Common myeloid progenitor, CD34-positive (primary cell): Measurements from ENCODE around the gene ODF4.
A peak's percentile ranks its signal among the peaks of the same experiment; 100 is the strongest.

Experiments used
- CTCF ChIA-PET: fragments of 350-600 bp; sonication (Branson Sonifier 250); formaldehyde crosslinking; loops from one replicate; lab custom pipeline; 2021; ENCODE audit warnings: antibody characterized with exemption; lab: Charles Lee
- POLR2A ChIA-PET: fragments of 350-600 bp; sonication (Branson Sonifier 250); formaldehyde crosslinking; loops from one replicate; lab custom pipeline; 2021; ENCODE audit warnings: antibody characterized with exemption; lab: Charles Lee
- DNase-seq, 3 donors: peaks; one replicate each; pipeline versions ENCODE4 v3.0.0 to v3.0.0-alpha.2; 2013
- H3K27ac ChIP-seq, 2 experiments: 1 replicate in 1 of 2; 2 replicates in 1 of 2; pipeline ENCODE4 v1.7.0; 2013; ENCODE audit warnings: inconsistent platforms in 2 of 2, low read length in 2 of 2, mild to moderate bottlenecking in 2 of 2, low read depth in 1 of 2, moderate library complexity in 1 of 2; ENCODE audit not compliant: severe bottlenecking in 2 of 2, insufficient read depth in 1 of 2, poor library complexity in 1 of 2
- H3K27me3 ChIP-seq, 5 experiments: replicated peaks in 2 of 5; 1 replicate in 3 of 5; 2 replicates in 2 of 5; pipeline versions ENCODE4 v1.6.1 to v1.7.0; 2013; ENCODE audit warnings: low read length in 4 of 5, mild to moderate bottlenecking in 2 of 5, moderate library complexity in 2 of 5, inconsistent platforms in 1 of 5; ENCODE audit not compliant: insufficient read depth in 5 of 5, control insufficient read depth in 4 of 5
- H3K36me3 ChIP-seq, 4 experiments: 1 replicate in 2 of 4; 2 replicates in 2 of 4; pipeline versions ENCODE4 v1.6.1 to v1.7.0; 2013; ENCODE audit warnings: low read length in 3 of 4, control low read depth in 1 of 4, mild to moderate bottlenecking in 1 of 4; ENCODE audit not compliant: control insufficient read depth in 4 of 4, insufficient read depth in 4 of 4
- H3K4me1 ChIP-seq, 4 experiments: 1 replicate in 3 of 4; 2 replicates in 1 of 4; pipeline versions ENCODE4 v1.6.1 to v1.7.1; 2013; ENCODE audit warnings: low read length in 3 of 4, mild to moderate bottlenecking in 3 of 4, control low read depth in 1 of 4, inconsistent platforms in 1 of 4, moderate library complexity in 1 of 4; ENCODE audit not compliant: control insufficient read depth in 4 of 4, insufficient read depth in 4 of 4; ENCODE audit errors: control extremely low read depth in 1 of 4
- H3K4me3 ChIP-seq, 7 experiments: 1 replicate in 4 of 7; 2 replicates in 3 of 7; pipeline versions ENCODE4 v1.5.1 to v1.7.0; 2013; ENCODE audit warnings: mild to moderate bottlenecking in 7 of 7, low read length in 6 of 7, moderate library complexity in 6 of 7, inconsistent platforms in 2 of 7, low read depth in 2 of 7, control low read depth in 1 of 7; ENCODE audit not compliant: insufficient read depth in 4 of 7, control insufficient read depth in 1 of 7; ENCODE audit errors: extremely low read depth in 1 of 7
- H3K9me3 ChIP-seq, 5 experiments: 1 replicate in 4 of 5; 2 replicates in 1 of 5; pipeline versions ENCODE4 v1.6.1 to v1.7.1; 2013; ENCODE audit warnings: low read length in 4 of 5, mild to moderate bottlenecking in 2 of 5, inconsistent platforms in 1 of 5, low read depth in 1 of 5, moderate library complexity in 1 of 5; ENCODE audit not compliant: control insufficient read depth in 4 of 5, insufficient read depth in 2 of 5; ENCODE audit errors: control extremely low read depth in 1 of 5
- WGBS: methylation state at CpG from one replicate; pipeline ENCODE4 v1.1.5; 2013; ENCODE audit not compliant: insufficient coverage; 5-methylcytosine and 5-hydroxymethylcytosine counted together

Gene ODF4

GRCh38 chr17:8382052-8382879 lies 42.6 kb downstream of the ODF4 start:
- H3K27ac ChIP-seq, result peak overlapping the region; percentile 81 to 91
- 35% methylated on average over 16 of the region's 27 CpGs for WGBS
- POLR2A ChIA-PET, result interaction anchor here (1.7 kb wide), 1 partner anchor 24 kb away, joined by 5 read pairs; no protein-coding TSS in a partner anchor
- DNase-seq, result peak in 1 of 3 donors; percentile 22
- peak overlapping the region; percentile 84 to 99 (median 94) for H3K4me3 ChIP-seq
- peaks cover 7 to 45% (median 35%) of the 10 kb centered on the region in 4 experiments for H3K36me3 ChIP-seq
- CTCF ChIA-PET, result interaction anchor here (0.8 to 2.6 kb wide), 4 partner anchors 10 to 190 kb away, joined by 3 to 10 read pairs (median 4); no protein-coding TSS in a partner anchor
- no peaks in the 10 kb centered on the region for H3K9me3 ChIP-seq
- no peaks in the 10 kb centered on the region for H3K27me3 ChIP-seq
- H3K4me1 ChIP-seq, result peaks cover 8 to 37% (median 30%) of the 10 kb centered on the region in 4 experiments

GRCh38 chr17:8382880-8383142 lies 43.2 kb downstream of the ODF4 start:
- DNase-seq, result no peak
- H3K4me3 ChIP-seq, result peak overlapping the region; percentile 84 to 99 (median 94)
- H3K4me1 ChIP-seq, result peaks cover 8 to 37% (median 30%) of the 10 kb centered on the region in 4 experiments
- ChIA-PET POLR2A (interaction anchor here (1.7 kb wide), 1 partner anchor 23 kb away, joined by 5 read pairs; no protein-coding TSS in a partner anchor), CTCF (interaction anchor here (0.8 to 2.6 kb wide), 3 partner anchors 9 to 191 kb away, joined by 3 to 10 read pairs (median 4); no protein-coding TSS in a partner anchor)
- 0% methylated on average over 15 of the region's 15 CpGs for WGBS
- H3K27me3 ChIP-seq, result no peaks in the 10 kb centered on the region
- H3K27ac ChIP-seq, result peak overlapping the region; percentile 81 to 91
- no peaks in the 10 kb centered on the region for H3K9me3 ChIP-seq
- peaks cover 7 to 41% (median 30%) of the 10 kb centered on the region in 4 experiments for H3K36me3 ChIP-seq

- H3K9me3 ChIP-seq, result no peaks in the 10 kb centered on the region
- H3K27ac ChIP-seq, result peak within 1 kb of the TSS; percentile 81 to 91
- H3K36me3 ChIP-seq, result peaks cover 7 to 37% (median 28%) of the 10 kb centered on the region in 4 experiments
- no peaks in the 10 kb centered on the region for H3K27me3 ChIP-seq
- ChIA-PET POLR2A (interaction anchor here (0.5 to 1.7 kb wide), 9 partner anchors 23 to 453 kb away, joined by 3 to 8 read pairs (median 4); partner anchors contain the start of gene NDEL1), CTCF (interaction anchor here (0.5 to 2.6 kb wide), 17 partner anchors 9 to 363 kb away, joined by 3 to 10 read pairs (median 3); partner anchors contain the start of genes ODF4 and RNF222)
- peaks cover 8 to 37% (median 30%) of the 10 kb centered on the region in 4 experiments for H3K4me1 ChIP-seq
- 0% methylated on average over 50 of the region's 55 CpGs for WGBS
- peak; percentile 98 to 99 (median 98) for DNase-seq
- H3K4me3 ChIP-seq, result peak within 1 kb of the TSS; percentile 84 to 99 (median 94)
Observed at GRCh38 chr17:8383143-8383822, 43.6 kb downstream of the ODF4 start, which contains the start of gene RPL26. Gene RPL26 (minus strand): TSS chr17:8383193. CDS start chr17:8382310, 883 bp downstream.

- peaks cover 8 to 34% (median 28%) of the 10 kb centered on the region in 4 experiments for H3K4me1 ChIP-seq
- H3K4me3 ChIP-seq, result no peak overlapping the region
- POLR2A ChIA-PET, result no interaction called here
- CTCF ChIA-PET, result interaction anchor here (1.2 kb wide), 1 partner anchor 24 kb away, joined by 3 read pairs; no protein-coding TSS in a partner anchor
- 94% methylated on average over 10 of the region's 12 CpGs for WGBS
- H3K27ac ChIP-seq, result no peak overlapping the region
- DNase-seq, result no peak
- peaks cover 2 to 21% (median 13%) of the 10 kb centered on the region in 4 experiments for H3K36me3 ChIP-seq
- H3K27me3 ChIP-seq, result no peaks in the 10 kb centered on the region
- no peaks in the 10 kb centered on the region for H3K9me3 ChIP-seq
Observed at GRCh38 chr17:8384801-8385378, 45.2 kb downstream of the ODF4 start.

- peaks cover 0 to 1% (median under 1%) of the 10 kb centered on the region in 4 experiments for H3K36me3 ChIP-seq
- H3K4me3 ChIP-seq, result no peak overlapping the region
- WGBS, result 56% methylated on average over 3 of the region's 6 CpGs
- ChIA-PET CTCF (interaction anchor here (1.1 kb wide), 1 partner anchor 23 kb away, joined by 3 read pairs; no protein-coding TSS in a partner anchor), POLR2A (no interaction called here)
- no peaks in the 10 kb centered on the region for H3K9me3 ChIP-seq
- no peaks in the 10 kb centered on the region for H3K27me3 ChIP-seq
- H3K27ac ChIP-seq, result no peak overlapping the region
- DNase-seq, result no peak
- H3K4me1 ChIP-seq, result peaks cover 7 to 15% (median 11%) of the 10 kb centered on the region in 4 experiments
Observed at GRCh38 chr17:8386841-8387240, 47.2 kb downstream of the ODF4 start.

GRCh38 chr17:8387914-8388651 lies 48.4 kb downstream of the ODF4 start:
- DNase-seq, result no peak
- POLR2A ChIA-PET, result no interaction called here
- no peak overlapping the region for H3K4me3 ChIP-seq
- H3K27ac ChIP-seq, result no peak overlapping the region
- WGBS, result 100% methylated on average over 5 of the region's 7 CpGs
- no peaks in the 10 kb centered on the region for H3K9me3 ChIP-seq
- peaks cover 0 to 10% (median 6%) of the 10 kb centered on the region in 4 experiments for H3K4me1 ChIP-seq
- CTCF ChIA-PET, result no interaction called here
- no peaks in the 10 kb centered on the region for H3K27me3 ChIP-seq
- H3K36me3 ChIP-seq, result no peaks in the 10 kb centered on the region
